HL-60 (cell line): ENCODE results near the gene HBZ.

Experiments
- POLR2AphosphoS5 ChIP-seq: IDR thresholded peaks from 2 replicates; pipeline ENCODE4 v1.6.1; 2012; ENCODE audit warnings: low read depth
- TF ChIP-seq, protein P1 (sequence below): IDR thresholded peaks from one replicate; pipeline ENCODE4 v1.5.1; 2011; ENCODE audit warnings: low read length, control low read depth, inconsistent platforms; ENCODE audit not compliant: insufficient read depth

DNA sequence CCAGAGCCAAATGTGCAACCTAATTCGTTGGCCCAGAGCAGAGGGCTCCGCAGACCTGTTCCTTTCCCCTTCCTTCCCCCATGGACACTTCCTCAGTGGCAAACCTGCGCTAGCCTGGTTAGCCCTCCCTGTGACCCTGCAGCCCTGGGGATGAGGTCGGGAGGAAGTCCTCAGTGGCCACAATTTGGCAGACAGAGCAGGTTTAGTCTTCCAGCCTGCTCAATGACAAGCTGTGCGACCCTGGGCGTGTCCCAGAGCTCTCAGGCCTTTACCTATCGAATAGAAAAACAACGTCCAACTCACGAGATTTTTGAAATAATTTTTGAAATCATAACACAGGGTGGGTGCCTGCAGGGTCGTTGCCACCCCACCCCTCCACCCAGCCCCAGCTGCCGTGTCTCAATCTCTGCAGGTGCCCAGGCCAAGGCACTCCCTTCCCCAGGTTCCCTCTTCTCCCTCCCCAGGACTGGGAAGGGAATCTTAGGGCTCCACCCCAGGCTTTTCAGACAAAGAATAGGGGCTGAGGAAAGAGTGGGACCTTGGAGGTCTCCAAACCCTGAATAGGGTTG lies 14.8 kb downstream of the HBZ start:
- TF ChIP-seq, protein P1, sequence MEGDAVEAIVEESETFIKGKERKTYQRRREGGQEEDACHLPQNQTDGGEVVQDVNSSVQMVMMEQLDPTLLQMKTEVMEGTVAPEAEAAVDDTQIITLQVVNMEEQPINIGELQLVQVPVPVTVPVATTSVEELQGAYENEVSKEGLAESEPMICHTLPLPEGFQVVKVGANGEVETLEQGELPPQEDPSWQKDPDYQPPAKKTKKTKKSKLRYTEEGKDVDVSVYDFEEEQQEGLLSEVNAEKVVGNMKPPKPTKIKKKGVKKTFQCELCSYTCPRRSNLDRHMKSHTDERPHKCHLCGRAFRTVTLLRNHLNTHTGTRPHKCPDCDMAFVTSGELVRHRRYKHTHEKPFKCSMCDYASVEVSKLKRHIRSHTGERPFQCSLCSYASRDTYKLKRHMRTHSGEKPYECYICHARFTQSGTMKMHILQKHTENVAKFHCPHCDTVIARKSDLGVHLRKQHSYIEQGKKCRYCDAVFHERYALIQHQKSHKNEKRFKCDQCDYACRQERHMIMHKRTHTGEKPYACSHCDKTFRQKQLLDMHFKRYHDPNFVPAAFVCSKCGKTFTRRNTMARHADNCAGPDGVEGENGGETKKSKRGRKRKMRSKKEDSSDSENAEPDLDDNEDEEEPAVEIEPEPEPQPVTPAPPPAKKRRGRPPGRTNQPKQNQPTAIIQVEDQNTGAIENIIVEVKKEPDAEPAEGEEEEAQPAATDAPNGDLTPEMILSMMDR, result no peak
- TF ChIP-seq POLR2AphosphoS5, result no peak
